HepG2 (cell line): Measurements from ENCODE around the gene ZNF524. TPM values are rescaled to one million over a fixed set of nuclear protein-coding genes. Genes with fewer than 3 reads are reported as not detected.

Experiments used
- EEA1 ChIP-seq: sonication (generic); formaldehyde crosslinking; IDR thresholded peaks from 2 replicates; pipeline ENCODE4 v1.5.1; 2020; ENCODE audit warnings: mild to moderate bottlenecking, missing genetic modification reagents, borderline replicate concordance
- GFI1 ChIP-seq: sonication (generic); formaldehyde crosslinking; IDR thresholded peaks from 2 replicates; pipeline ENCODE4 v1.5.0; 2020; ENCODE audit warnings: missing genetic modification reagents, mild to moderate bottlenecking, borderline replicate concordance
- IKZF5 ChIP-seq: IDR thresholded peaks from 2 replicates; pipeline ENCODE4 v1.6.1; 2018; ENCODE audit warnings: missing genetic modification reagents, mild to moderate bottlenecking, missing compliant biosample characterization
- JUN ChIP-seq: sonication (generic); formaldehyde crosslinking; IDR thresholded peaks from 2 replicates; pipeline ENCODE4 v1.4.0; 2020; ENCODE audit warnings: mild to moderate bottlenecking, missing genetic modification reagents
- KAT2B ChIP-seq: fragments of 150-350 bp; IDR thresholded peaks from 2 replicates; pipeline ENCODE4 v1.6.1; 2014; ENCODE audit warnings: low read depth, low read length, borderline replicate concordance
- KLF11 ChIP-seq: IDR thresholded peaks from 2 replicates; pipeline ENCODE4 v1.6.1; 2016; ENCODE audit warnings: missing compliant biosample characterization
- NFATC3 ChIP-seq: sonication (generic); formaldehyde crosslinking; IDR thresholded peaks from 2 replicates; pipeline ENCODE4 v1.5.1; 2020; ENCODE audit warnings: mild to moderate bottlenecking, missing genetic modification reagents
- PRDM4 ChIP-seq: sonication (generic); formaldehyde crosslinking; IDR thresholded peaks from 2 replicates; pipeline ENCODE4 v1.9.0; 2021; ENCODE audit warnings: missing genetic modification reagents, borderline replicate concordance
- RNF219 ChIP-seq: sonication (generic); formaldehyde crosslinking; IDR thresholded peaks from 2 replicates; pipeline ENCODE4 v1.5.0; 2020; ENCODE audit warnings: mild to moderate bottlenecking, missing genetic modification reagents
- SAFB2 ChIP-seq: sonication (generic); formaldehyde crosslinking; IDR thresholded peaks from 2 replicates; pipeline ENCODE4 v1.5.1; 2020; ENCODE audit warnings: missing genetic modification reagents, low read depth, mild to moderate bottlenecking, borderline replicate concordance
- SMAD3 ChIP-seq: sonication (generic); formaldehyde crosslinking; IDR thresholded peaks from 2 replicates; pipeline ENCODE4 v1.4.0; 2020; ENCODE audit warnings: missing genetic modification reagents
- TAF15 ChIP-seq: fragments of 200-400 bp; formaldehyde crosslinking; IDR thresholded peaks from one replicate; pipeline ENCODE4 v1.6.1; 2018; ENCODE audit warnings: mild to moderate bottlenecking, low read depth, low read length; ENCODE audit not compliant: poor library complexity, severe bottlenecking
- ZHX1 ChIP-seq: sonication (generic); formaldehyde crosslinking; IDR thresholded peaks from 2 replicates; pipeline ENCODE4 v1.8.1; 2022; ENCODE audit warnings: low read depth, mild to moderate bottlenecking, missing genetic modification reagents
- ZNF12 ChIP-seq: sonication (generic); formaldehyde crosslinking; IDR thresholded peaks from 2 replicates; pipeline ENCODE4 v1.5.0; 2020; ENCODE audit warnings: missing genetic modification reagents
- ZNF33B ChIP-seq: sonication (generic); formaldehyde crosslinking; IDR thresholded peaks from 2 replicates; pipeline ENCODE4 v1.5.1; 2020; ENCODE audit warnings: mild to moderate bottlenecking, missing genetic modification reagents
- ZNF496 ChIP-seq: sonication (generic); formaldehyde crosslinking; IDR thresholded peaks from 2 replicates; pipeline ENCODE4 v1.8.1; 2023; ENCODE audit warnings: mild to moderate bottlenecking, moderate library complexity, missing genetic modification reagents; ENCODE audit not compliant: insufficient replicate concordance
- ZNF616 ChIP-seq: sonication (generic); formaldehyde crosslinking; IDR thresholded peaks from 2 replicates; pipeline ENCODE4 v1.5.0; 2020; ENCODE audit warnings: low read depth, mild to moderate bottlenecking, missing genetic modification reagents
- ZNF7 ChIP-seq: IDR thresholded peaks from 2 replicates; pipeline ENCODE4 v1.6.1; 2016; ENCODE audit warnings: missing biosample characterization, missing genetic modification reagents
- polyA plus RNA-seq, 8 experiments: library from polyadenylated mRNA; depleted of rRNA in 3 of 8; stranded (reverse) in 7 of 8; unstranded in 1 of 8; fragments of >200 nt; fragmentation: Illumina TruSeq in 4 of 8; extraction: Trizol in 4 of 8; gene quantifications; 2 replicates each; pipeline versions ENCODE4 v1.2.1 to v1.2.3, GENCODE V29; 2011 to 2016; ENCODE audit warnings: low read depth in 4 of 8, missing spikeins in 1 of 8, mixed read lengths in 1 of 8; ENCODE audit not compliant: insufficient read depth in 1 of 8
- total RNA-seq, 5 experiments: library from RNA; depleted of rRNA; stranded (reverse); fragments of >200 nt; fragmentation: Illumina TruSeq; extraction: Trizol; gene quantifications; 2 replicates each; pipeline ENCODE4 v1.2.3, GENCODE V29; 2016; ENCODE audit warnings: low read depth in 1 of 5

The ZNF524 gene
- total and polyA plus RNA-seq, 2 of the 13 experiments (the other 11 are each of a cell fraction or from before 2014, with no cell fraction given) = 3.2 to 4.6 TPM

GRCh38 chr19:55647732-55648584 lies 47.9 kb downstream of the ZNF524 start, which contains the start of gene CCDC106 (continued):
- 0 out of 2 replicates have a peak, but pooled peaks have one; percentile 56 for TF ChIP-seq PRDM4 (CRISPR knock-in tag)
- peak; percentile 84 for TF ChIP-seq TAF15
- TF ChIP-seq ZNF616 (CRISPR knock-in tag) = no peak
- no peak for TF ChIP-seq ZNF12 (CRISPR knock-in tag)
- TF ChIP-seq IKZF5 = peak; percentile 71; the same call in 1 of the 2 replicates
- no peak for TF ChIP-seq JUN
- no peak for TF ChIP-seq KAT2B
- no peak for TF ChIP-seq RNF219 (CRISPR knock-in tag)
- TF ChIP-seq ZNF7 (CRISPR knock-in tag) = no peak
- TF ChIP-seq ZNF33B (CRISPR knock-in tag) = no peak
- TF ChIP-seq GFI1 (CRISPR knock-in tag) = 0 out of 2 replicates have a peak, but pooled peaks have one; percentile 63
- TF ChIP-seq ZNF496 (CRISPR knock-in tag) = no peak
- TF ChIP-seq SAFB2 (CRISPR knock-in tag) = peak; percentile 97
- no peak for TF ChIP-seq ZHX1
- peak; percentile 75; the same call in 1 of the 2 replicates for TF ChIP-seq EEA1 (CRISPR knock-in tag)
- no peak for TF ChIP-seq NFATC3 (CRISPR knock-in tag)
- 0 out of 2 replicates have a peak, but pooled peaks have one; percentile 58 for TF ChIP-seq KLF11 (CRISPR knock-in tag)
- TF ChIP-seq SMAD3 (CRISPR knock-in tag) = no peak
